ENCODE results near the gene TMTC1.

Gene TMTC1

GRCh38 chr12:29531471-29531870, 252.3 kb downstream of the TMTC1 start:
- no peak for DNase-seq (ENCODE audit: low read depth)

GRCh38 chr12:29530436-29530835, 253.3 kb downstream of the TMTC1 start:
- no peak for DNase-seq (ENCODE audit: low read depth)

GRCh38 chr12:29528161-29528560, 255.6 kb downstream of the TMTC1 start:
- DNase-seq (ENCODE audit: low read depth): no peak

GRCh38 chr12:29521951-29522350, 261.8 kb downstream of the TMTC1 start:
- no peak for DNase-seq (ENCODE audit: low read depth)

- DNase-seq (ENCODE audit: low read depth): no peak
These were observed 264.1 kb downstream of the TMTC1 start for GRCh38 chr12:29519585-29520182.

DNA sequence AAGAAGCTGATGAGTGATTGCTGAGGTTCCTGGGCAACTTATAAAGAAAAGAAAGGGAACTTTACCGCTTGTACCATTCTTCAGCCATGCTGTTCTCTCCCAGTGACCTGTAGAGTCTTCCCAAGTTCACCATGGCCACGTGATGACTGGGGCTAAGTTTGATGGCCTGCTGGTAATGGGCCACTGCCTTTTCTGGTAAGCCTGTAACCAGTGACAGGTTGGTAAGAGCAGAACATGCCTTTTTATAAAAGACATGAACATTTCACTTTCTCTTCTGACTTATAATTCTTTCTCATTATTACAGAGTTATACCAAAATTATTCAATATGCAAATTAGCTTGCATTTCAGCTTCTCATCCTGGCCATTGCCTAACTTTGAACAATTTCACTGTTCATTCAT, 265.3 kb downstream of the TMTC1 start:
- DNase-seq (ENCODE audit: low read depth): no peak

GRCh38 chr12:29517264-29517663, 266.5 kb downstream of the TMTC1 start:
- DNase-seq (ENCODE audit: low read depth): no peak

DNA sequence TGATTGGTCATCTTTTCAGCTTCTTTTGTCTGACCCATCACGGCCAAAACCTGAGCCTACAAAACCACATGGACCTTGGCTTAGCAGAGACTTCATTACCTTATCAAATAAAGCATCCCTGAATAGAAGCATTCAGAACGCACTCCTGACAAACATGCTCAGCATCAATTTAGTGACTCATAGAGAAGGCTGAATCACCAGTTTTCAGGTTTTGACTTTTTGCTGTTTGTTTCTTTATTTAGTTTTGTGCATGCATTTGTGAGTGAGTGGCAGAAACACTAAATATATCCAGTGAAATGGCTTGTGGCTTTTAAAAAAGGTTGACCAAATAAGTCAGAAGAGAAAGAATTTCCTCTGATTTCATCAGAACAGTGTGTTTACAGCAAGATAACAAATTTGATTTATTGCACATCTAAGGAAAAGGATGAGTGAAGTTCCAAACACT, 267.3 kb downstream of the TMTC1 start:
- no peak for DNase-seq (ENCODE audit: low read depth)

GRCh38 chr12:29510591-29511185, 273.1 kb downstream of the TMTC1 start:
- no peak for DNase-seq (ENCODE audit: low read depth)

DNA sequence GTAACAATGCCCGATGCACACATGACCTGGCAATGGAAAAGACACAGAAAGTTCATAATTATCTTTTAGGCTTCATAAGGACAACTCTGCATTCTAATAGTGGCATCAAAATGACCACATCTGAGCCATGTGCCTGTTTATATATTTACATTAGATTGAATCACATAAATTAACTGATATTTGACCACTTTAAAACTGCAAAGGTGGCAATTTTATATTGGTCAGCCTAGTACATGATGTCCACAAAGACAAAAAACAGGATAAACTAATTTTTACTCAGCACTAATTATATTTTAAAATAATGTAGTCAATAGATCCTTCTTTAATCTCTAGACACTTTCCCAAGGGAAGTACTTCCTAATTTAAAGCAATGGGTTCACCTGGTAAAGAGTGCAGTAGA, 274.2 kb downstream of the TMTC1 start:
- DNase-seq (ENCODE audit: low read depth): no peak

GRCh38 chr12:29508949-29509348, 274.8 kb downstream of the TMTC1 start:
- no peak for DNase-seq (ENCODE audit: low read depth)

- no peak for DNase-seq (ENCODE audit: low read depth)
These were observed 278.6 kb downstream of the TMTC1 start for GRCh38 chr12:29505122-29505521.

GRCh38 chr12:29503283-29503682, 280.5 kb downstream of the TMTC1 start:
- DNase-seq (ENCODE audit: low read depth): no peak

DNA sequence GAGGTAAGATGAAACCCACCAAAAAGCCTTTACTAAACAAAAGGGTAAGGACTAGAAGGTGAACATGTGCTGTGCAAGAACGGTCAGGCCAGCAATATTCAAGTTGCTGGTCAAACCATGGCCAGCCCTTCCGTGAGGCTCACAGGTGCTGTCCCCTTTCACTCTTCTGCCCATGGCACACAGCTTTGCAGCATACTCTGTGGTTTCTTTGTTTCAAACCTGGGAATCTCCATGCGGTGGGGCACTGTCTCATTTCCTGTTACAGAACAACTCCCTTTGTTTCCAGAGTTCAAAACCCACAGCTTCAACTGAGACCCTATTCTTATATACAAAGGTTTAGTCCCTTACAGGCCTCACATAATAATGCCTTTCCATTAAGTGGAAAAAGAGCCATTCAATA, 284.5 kb downstream of the TMTC1 start:
- no peak for DNase-seq (ENCODE audit: low read depth)

DNA sequence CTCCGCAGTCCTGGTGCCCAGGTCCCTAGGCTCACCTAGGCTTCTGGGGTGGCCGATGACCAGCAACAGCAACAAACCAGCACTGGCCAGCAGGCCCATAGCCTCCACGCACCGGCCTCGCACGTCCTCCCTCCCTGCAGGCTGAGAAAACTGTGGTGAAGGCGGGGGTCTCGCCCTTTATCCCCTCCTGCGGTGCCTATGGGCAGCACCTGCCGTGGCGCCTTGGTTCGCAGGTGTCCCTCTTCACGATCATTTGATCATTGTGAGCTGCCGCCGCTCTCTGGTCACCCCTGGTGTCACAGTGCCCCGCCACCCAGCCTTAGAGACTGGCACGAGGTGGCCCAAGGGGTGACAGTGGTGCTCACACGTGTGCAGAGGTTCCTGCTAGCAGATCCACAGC, 286.2 kb downstream of the TMTC1 start, which contains the start of gene OVCH1:
OVCH1 (minus strand) TSS at position 99 of the 400 bp plus-strand sequence; CDS start at position 99, 0 bp downstream.
- DNase-seq (ENCODE audit: low read depth): no peak

DNA sequence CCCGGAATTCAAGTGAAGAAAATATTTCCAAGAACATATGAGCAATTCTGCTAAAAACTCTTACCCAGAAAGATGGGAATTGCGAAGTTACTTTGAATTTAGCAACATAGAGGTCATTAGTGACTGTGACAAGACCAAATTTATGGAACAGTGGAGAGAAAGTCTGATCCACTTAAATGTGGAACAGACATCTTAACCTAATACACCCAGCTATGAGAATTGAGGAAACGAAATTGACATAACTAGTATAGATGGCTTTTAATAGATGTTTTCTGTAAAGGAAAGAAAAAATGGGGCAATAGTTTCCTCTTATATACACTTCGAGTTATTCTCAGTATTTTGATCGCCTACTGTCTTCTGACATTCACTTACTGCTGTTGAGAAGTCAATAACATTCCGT, 290.9 kb downstream of the TMTC1 start:
- DNase-seq (ENCODE audit: low read depth): no peak

GRCh38 chr12:29486972-29487371, 296.8 kb downstream of the TMTC1 start:
- no peak for DNase-seq (ENCODE audit: low read depth)

- DNase-seq (ENCODE audit: low read depth): no peak
These were observed 320.5 kb downstream of the TMTC1 start for GRCh38 chr12:29463198-29463597.

- no peak for DNase-seq (ENCODE audit: low read depth)
These were observed 323.7 kb downstream of the TMTC1 start for GRCh38 chr12:29460082-29460481.

DNA sequence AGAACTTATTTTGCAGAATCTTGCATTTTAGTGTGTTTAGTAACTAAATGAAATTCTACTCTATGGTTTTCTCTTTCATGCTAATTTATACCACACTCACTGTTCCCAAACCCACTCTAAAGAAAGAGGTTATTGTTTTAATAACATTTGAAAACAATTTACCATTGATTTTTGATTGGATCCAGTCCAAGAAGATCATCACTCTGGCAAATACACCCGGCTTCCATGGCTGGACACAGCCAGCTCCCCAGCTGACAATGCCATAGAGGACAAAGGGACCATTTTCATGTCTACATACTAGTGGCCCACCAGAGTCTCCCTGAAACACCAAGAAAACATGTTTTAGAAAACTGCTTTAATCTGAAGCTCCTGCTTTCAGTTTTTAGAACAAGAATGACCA, 328.7 kb downstream of the TMTC1 start:
- DNase-seq (ENCODE audit: low read depth): no peak

GRCh38 chr12:29451888-29452287, 331.9 kb downstream of the TMTC1 start:
- no peak for DNase-seq (ENCODE audit: low read depth)
